Measurements from ENCODE around the gene LIPH.

- TF ChIP-seq CTCF (IDR thresholded peaks at IDR 0.05; ENCODE audit: low read depth, low read length, poor library complexity, severe bottlenecking) (no peak), EZH2phosphoT487 (IDR thresholded peaks at IDR 0.05; ENCODE audit: borderline replicate concordance, low read length) (no peak)
These were observed 53.6 kb downstream of the LIPH start, which contains the start of gene TMEM41A for GRCh38 chr3:185498503-185499396.
